ENCODE measurements around the gene HSPB9.

The HSPB9 gene
- 0 reads per million in 2 donors for total RNA-seq

DNA sequence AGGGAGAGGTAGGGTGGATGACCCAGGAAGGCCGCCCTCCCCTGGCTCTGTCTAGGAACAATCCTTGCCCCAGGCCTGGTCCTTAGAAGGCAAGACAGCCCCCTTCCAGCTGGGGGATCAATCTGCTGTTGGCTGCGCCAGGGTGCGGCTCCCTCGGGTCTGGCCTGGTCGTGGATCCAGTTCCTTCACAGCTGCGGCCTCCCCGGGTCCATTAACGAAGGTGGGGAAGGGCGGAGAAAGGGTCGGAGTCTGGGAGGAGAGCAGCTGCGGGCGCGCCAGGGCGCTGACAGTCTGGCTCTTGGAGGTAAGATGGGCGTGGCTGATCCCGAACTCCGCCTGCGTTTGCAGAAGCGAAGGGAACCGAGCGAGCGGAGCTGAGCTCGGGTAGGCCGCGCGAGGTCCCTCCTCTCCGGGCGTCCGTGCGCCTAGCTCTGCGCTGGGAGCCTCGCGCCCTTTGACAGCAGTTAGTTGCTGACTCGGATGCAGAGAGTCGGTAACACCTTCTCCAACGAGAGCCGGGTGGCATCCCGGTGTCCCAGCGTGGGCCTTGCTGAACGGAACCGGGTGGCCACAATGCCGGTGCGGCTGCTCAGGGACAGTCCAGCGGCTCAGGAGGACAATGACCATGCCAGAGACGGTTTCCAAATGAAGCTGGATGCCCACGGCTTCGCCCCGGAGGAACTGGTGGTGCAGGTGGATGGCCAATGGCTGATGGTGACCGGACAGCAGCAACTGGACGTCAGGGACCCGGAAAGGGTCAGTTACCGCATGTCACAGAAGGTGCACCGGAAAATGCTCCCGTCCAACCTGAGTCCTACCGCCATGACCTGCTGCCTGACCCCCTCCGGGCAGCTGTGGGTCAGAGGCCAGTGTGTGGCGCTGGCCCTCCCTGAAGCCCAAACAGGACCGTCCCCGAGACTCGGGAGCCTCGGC lies at the start of gene HSPB9:
TSS of gene HSPB9 (plus strand) at position 434 of the 933 bp plus-strand sequence. CDS start at position 481, 47 bp downstream.
- no peak for DNase-seq

- no peak for DNase-seq
Observed at GRCh38 chr17:42075789-42076188, 46.8 kb upstream of the HSPB9 start.

- no peak for DNase-seq
Observed at GRCh38 chr17:42076797-42077559, 45.6 kb upstream of the HSPB9 start.

- DNase-seq, result no peak
Observed at GRCh38 chr17:42077755-42078154, 44.8 kb upstream of the HSPB9 start.

- DNase-seq, result no peak
Observed at GRCh38 chr17:42078396-42079043, 44.1 kb upstream of the HSPB9 start.

- DNase-seq, result no peak
Observed at GRCh38 chr17:42079541-42079940, 43.1 kb upstream of the HSPB9 start.

DNA sequence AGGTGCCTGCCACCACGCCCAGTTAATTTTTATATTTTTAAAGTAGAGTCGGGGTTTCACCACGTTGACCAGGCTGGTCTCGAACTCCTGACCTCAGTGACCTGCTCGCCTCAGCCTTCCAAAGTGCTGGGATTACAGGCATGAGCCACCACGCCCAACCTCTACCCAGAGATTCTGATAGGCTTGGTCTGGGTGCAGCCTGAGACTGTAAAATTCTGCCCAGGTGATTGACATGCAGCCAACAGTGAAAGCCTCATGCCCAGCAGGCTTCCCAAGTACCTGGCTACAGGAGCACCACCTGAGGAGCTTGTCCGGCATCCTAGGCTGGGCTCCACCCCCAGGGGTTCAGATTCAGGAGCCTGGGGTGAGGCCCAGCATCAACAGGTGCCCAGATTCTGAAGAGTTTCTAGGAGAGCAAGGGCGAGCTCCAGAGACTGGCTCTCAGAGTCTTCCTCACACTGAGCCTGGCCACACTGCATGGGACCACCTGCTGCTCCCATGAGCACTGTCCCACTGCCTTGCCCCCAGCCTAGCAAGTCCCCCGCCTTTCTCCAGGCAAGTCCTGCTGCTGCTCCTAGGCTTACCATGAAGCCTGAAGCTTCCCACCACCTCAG lies 41.0 kb upstream of the HSPB9 start:
- no peak for DNase-seq

DNA sequence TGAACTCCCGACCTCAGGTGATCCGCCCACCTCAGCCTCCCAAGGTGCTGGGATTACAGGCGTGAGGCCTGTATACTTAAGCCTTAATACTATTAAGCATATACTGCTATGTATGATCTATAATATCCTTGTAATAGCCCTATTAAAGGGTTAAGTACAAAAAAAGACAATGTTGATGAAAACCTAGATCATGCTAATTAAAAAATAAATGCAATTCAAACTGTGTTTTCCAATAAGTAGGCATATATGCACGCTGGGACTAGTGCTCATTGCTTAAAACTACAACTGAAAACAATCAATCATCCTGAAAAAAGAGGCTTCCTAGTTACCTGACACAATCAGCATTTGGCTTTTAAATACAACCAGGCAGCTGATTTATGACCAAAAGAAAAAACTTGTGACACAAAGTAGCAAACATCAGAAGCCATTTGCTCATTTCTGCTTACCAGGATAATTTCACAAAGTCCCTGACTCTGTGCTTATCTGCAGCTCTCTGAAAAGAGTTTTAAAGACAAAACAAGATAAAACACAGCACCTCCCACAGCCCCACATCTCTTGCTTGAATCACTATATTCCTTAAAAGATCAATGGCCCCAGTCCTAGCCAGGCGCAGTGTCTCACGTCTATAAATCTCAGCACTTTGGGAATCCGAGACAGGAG lies 35.4 kb upstream of the HSPB9 start:
- no peak for DNase-seq

GRCh38 chr17:42087736-42088705 lies 34.6 kb upstream of the HSPB9 start:
- no peak for DNase-seq

GRCh38 chr17:42088736-42089135 lies 33.9 kb upstream of the HSPB9 start:
- no peak for DNase-seq

GRCh38 chr17:42090964-42091790 lies 31.4 kb upstream of the HSPB9 start:
- DNase-seq, result no peak

DNA sequence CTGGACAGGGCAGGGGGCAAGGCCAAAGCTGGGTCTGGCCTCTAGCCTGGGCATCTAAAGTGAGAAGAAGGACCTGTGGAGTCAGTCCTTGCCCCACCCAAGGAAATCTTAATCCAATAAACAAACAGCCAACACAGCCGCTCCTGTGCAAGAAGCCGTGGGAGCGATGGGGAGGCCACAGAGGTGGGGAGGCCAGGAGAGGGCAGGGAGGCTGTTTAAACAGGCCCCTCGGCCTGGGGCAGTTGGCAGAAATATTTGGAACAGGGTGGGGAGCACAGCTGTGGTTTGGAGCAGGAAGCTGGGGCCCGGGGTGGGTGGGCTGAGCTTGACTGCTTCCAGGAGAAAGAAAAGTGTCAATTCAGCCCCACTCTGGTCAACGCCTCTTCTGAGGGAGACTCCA lies 29.7 kb upstream of the HSPB9 start:
- no peak for DNase-seq

GRCh38 chr17:42094375-42095069 lies 28.1 kb upstream of the HSPB9 start:
- DNase-seq, result no peak

DNA sequence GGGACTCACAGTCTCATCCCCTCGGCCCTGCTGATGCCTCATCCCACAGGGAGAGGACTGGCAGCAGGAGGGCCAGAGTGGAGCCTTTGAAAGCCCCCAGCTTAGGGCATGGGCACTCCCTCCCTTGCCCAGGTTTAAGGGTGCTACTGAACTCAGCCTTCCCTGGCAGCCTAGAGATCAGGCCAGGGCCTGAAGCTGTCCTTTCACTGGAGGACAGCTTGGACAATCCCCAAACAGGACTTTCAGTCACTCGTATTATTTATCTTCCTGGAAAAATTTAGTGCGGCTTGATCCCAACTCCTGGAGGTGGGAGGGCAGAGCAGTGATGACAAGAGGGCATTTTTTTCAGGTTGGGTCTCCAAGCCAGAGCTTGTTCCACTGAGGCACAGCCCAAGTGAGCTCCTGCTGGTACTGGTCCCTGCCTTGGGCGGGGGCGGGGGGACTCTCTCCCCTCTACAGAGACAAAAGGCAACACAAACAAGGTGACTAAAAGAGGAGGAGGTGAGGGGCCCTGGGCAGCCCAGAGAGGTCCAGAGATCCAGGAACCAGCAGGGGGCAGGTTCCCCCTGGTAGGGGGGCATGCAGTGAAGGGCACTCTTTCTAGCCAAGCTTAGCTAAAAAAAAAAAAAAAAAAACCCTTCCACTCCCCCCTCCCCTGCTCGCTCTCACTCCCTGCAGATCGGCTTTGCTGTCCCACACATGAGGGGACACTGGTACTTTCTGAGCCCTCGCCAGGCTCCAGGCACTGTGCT lies 26.1 kb upstream of the HSPB9 start:
- DNase-seq, result no peak

GRCh38 chr17:42097691-42098631 lies 24.6 kb upstream of the HSPB9 start, which contains the start of gene ZNF385C:
ZNF385C (minus strand) TSS chr17:42098473; CDS start chr17:42063056, 35,417 bp downstream.
- DNase-seq, result peak; percentile 60

- no peak for DNase-seq
Observed at GRCh38 chr17:42098730-42099399, 23.7 kb upstream of the HSPB9 start.
